GM04504 (cell line): ENCODE measurements around the gene MOB3B.
A peak's percentile ranks its signal among the peaks of the same experiment; 100 is the strongest.

ENCODE experiments used
- DNase-seq: peaks from one replicate; pipeline ENCODE4 v3.0.0-alpha.2; 2012; ENCODE audit warnings: low read depth

MOB3B gene

DNA sequence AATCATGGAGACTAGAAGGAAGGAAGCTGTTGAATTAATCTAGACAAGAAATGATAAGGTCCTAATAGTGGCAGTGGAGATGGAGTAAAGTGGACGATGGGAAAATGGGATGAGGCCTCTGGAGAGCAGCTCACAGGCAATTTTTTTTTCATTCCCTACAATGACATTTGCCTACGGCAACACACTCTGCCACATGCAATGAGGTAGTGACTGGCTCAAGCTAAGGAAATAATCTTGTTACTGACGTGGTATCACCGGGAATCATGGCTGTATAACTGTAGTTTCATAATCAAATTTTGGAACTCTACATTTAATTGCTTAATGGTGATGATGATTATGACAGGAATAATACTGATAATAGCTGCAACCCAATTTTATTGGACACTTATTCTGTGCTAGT, 12.1 kb upstream of the MOB3B start:
- DNase-seq, result no peak

DNA sequence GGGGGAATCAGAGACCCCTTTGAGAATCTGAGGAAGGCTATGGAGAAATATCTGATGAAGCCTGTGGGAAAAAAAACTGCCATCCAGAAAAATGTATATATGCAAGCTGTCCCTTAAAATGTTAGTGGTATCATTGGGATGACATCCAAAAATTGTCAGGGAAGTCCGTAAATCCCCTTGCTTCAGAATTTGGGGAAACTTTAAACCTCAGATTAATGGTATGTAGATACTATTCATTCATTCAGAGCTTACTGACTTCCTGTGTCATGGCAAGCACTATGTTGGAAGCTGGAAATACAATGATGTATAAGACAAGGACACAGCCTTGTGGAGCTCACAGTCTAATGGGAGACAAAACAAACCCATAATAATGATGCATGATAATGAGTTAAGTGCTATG, 10.9 kb upstream of the MOB3B start:
- DNase-seq, result no peak

DNA sequence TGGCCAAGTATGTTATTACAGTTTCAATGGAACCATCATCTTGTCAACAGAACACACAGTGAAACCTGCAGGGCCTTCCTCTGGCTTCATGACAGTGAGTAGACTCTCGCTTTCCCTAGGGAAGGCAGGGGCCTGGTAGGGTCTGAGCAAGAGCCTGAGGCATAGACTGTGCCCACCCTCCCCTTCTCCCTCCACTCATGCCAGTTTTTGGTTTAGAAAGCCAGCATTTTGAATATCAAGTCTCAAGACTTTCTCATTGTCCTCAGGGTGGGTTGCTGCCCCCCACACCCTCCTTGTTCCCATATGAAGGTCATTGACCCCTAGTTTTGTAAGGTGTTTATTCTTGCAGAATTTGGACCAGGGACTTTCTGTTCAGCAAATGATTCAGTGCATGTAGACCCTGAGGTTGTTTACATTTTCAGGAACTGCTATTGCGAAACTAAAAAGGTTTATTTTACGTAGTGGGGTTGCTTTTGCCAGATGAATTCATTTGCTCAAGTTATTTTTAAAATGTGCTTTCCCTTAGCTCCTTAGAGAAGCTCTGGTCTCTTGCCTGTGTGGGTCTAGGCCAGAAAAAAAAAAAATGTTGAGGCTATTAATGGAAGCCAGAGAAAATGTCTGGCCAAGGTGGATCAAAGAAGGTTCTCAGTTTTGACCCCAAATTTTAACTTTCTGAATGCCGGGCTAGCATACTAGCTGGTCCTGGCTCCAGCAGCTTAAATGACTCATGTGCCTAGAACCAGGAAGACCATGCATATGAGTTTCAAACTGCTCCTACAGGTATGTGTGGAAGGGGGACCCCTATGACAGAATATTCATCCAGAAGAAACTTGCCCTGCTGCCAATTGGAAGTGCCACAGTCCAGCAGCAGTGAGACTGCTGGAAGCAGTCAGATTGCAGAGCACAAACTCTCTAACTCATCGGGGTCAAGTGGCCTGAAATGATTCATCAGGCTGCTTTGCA, 10.1 kb upstream of the MOB3B start:
- peak; percentile 24 for DNase-seq

DNA sequence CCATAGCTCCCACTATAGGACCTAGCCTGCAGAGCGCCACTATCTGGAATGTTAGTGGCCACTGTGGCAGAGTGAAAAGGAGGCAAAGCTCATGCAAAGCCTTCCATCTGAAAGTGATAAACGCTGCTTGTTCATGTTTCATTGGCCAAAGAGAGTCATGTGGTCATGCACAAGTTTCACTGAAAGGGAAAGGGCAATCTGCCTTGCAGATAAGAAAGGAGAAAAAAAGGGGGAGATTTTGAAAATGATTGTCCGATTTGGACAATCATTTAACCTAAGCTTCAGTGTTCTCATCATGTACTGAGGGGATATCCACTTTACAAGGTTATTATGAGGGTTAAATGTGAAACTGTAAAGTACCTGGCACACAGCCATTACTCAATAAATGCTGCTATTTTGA, 9.0 kb upstream of the MOB3B start:
- DNase-seq, result no peak

DNA sequence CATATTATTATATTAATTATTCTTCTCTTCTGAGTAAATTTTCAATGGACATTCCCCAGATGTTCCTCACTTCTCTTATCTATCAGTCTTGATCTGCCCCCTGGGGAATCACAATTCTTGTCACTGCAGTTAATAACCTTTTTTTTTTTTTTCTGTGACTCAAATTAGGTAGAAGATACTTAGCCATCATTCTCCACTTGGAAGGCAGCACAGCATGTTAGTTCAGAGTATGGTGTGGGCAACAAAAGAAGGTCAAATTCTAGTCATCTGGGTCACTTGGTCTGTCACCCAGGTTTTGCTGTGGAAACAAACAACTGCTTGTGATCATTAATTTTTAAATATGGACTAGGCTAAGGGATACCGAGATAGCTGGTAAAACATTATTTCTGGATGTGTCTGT, 8.1 kb upstream of the MOB3B start:
- DNase-seq, result no peak

DNA sequence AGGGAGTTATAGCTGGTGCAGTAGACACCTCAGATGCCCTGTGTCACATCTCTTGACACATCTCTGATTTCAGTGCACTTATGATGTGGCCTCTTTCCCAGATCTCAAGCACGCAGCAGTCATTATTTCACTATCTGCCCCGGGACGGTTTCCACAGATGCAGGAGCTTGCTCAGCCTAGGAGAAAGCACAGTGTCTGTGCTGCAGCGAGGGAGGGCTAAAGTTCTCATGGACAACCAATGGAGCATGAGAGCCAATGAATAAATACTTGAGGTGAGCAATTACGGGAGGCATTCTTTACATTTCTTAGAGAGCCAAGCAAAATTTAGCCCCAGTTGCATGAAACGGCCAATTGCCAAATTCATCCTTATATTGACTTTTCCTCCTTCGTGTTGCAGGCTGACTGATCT, 7.4 kb upstream of the MOB3B start:
- no peak for DNase-seq

DNA sequence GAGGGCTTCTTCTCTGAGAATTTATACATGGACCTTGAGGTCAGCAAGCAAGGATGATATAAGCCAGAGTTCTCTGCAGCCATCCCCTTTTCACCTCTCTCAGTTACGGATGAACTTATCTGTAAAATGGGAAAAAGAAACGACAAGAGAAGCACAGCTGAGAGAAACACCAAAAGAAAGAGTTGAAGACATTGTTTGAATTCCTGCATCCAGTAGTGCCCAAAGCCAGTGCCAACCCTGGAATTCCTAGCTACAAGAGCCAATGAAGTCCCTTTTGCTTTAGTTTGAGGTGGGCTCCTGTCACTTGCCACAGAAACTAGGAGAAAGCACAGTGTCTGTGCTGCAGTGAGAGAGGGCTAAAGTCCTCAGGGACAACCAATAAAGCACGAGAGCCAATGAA, 6.6 kb upstream of the MOB3B start:
- no peak for DNase-seq

DNA sequence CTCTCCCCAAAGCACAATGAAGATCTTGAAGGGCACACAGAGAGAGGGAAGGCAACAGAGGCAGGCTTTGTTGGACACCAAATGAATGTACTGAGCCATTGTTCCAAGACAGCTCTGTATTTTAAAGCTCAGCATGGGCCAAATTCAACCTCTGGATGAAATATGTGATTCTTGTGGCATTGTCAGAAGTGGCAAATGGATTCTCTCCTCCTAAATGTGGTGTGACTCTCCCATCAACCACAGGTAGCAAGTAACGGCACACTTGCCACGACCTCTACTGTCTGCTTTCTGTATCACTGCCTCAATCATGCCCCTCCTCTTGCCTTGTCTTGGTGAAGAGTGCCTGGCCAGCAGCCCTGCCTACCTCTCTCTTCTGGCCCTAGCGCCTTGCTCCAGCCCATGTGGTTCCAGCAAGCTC, 6.1 kb upstream of the MOB3B start:
- no peak for DNase-seq

DNA sequence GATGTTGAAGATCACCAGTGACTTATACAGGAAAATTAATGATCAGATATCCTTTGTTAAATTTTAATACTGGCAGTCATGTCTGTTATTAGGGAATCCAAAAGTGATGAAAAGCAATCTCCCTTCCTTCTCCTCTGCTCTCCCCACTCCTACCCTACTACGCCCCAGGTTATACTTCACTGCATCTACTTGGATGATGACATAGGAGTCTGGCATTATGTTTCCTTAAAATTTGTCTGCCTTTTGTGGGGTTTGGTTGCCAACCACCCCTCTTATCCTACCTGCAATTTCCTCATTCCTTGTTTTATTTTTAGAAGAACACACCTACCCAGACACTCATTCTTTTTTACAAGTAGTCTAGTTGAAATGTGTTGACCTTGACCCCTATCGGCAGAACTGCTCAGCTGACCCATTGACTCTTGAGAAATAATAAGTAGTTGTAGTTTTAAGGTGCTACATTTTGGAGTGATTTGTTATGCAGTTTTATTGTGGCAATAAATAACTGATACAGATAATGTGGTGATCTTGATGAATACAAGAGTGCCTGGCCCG, 5.1 kb upstream of the MOB3B start:
- no peak for DNase-seq

DNA sequence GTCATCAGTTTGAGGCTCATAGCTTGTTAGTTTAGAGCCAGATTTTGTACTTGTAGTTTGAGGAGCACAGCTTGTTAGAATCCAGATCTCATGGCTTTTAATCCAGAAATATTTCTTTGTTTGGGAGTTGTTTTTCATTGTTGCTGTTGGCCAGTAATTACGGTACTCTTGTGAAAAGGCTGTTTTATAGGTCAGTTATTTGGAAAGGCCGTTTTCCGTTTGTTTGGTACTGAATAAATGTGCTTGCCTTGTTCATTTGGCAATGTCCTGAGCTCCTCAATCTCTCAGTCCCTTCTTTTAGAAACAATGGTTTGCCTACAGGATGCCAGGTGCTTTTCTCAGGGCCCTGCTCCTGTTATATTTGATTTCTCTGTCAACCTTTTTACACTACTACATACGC, 4.5 kb upstream of the MOB3B start:
- DNase-seq, result no peak

DNA sequence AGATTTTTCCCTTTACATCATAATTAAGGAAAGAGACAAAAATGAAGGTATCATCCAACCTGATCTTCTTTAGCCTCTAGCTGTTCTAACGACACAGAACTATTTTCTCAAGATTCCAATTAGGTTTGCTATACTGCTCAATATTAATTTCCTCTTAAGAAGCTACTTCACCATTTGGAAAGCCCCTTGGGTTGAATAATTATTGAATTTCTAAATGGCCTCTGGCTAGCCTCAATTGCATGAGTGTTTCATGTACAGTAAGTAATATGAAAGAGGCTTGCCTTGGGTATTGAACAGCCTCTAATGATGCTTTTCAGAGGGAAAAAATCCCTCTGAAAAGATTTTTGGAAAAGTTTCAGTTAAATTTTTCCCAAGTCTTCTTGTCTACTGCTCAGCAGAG, 3.7 kb upstream of the MOB3B start:
- no peak for DNase-seq

DNA sequence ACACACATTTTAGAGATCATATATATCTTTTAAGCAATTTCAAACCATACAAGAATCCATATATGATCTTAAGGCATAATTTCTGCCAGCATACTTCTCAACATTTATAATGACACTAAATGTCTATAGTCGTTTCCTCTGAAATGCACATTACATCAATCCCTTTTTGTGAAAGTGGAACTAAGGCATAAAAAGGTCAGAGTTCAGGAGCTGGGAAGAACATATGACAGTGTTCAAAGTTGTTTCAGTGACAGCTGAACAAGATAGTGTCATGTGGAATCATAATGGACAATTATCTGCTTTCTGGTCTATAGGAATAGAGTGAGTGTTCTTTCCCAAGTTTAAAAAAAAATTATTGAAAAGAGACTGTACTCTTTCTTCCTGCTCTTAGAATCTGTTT, 2.4 kb upstream of the MOB3B start:
- DNase-seq, result no peak

DNA sequence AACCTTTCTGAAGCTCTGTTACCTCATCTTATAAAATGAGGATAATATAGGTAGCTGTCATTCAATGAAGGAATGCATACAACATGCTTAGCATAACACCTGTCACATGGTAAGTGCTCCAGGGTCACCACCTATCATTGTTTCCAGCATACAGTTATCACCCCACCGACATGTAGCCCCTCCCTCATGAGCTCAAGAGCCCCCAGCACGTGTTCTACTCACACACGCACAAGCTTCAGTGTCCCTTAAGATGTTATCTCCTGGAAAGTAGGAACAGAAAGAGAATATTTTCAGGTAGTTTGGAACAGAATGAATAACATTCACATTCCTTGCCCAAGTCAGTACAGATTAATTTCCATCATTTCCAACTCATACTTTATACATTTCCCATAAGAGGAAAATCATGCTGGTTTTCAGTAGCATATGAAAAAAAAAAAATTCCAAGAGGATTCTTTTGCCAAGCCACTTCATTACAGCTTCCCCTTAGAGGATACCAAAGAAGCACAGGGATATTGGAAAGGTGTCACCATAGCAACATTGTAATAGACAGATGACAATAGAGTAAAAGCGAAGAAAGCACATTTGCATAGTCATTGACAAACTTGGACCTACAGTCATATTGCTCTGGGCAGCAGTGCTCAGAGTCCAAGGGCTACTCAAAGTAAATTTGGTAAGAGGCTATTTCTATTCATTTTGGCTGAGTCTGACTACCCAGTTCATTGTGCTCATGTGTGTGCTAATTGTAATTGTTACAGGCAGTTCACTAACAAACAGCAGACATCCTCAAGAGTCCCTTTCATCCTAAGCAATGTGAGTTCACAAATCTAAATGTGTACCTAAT, 1.5 kb upstream of the MOB3B start:
- DNase-seq, result no peak

DNA sequence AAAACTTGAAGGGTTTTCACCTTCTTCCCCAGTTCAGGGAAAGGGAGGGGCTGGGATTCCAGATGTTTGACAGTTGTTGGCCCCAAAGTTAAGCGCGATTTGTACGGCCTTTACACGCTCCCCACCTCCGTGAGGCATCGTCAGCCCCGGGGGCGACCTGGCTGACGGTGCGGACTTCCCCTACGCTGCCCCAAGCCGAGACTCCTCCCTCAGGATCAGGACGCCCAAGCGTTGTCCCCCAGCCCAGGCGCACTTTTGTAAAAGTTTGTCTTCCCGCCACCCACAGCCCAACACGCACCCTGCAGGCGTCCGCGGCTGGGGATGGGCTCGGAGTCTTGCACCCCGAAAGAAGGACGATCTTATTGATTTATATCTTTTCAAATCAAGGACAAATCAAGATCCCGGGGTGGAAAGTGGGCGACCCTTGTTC, 713 bp downstream of the MOB3B start:
- no peak for DNase-seq

DNA sequence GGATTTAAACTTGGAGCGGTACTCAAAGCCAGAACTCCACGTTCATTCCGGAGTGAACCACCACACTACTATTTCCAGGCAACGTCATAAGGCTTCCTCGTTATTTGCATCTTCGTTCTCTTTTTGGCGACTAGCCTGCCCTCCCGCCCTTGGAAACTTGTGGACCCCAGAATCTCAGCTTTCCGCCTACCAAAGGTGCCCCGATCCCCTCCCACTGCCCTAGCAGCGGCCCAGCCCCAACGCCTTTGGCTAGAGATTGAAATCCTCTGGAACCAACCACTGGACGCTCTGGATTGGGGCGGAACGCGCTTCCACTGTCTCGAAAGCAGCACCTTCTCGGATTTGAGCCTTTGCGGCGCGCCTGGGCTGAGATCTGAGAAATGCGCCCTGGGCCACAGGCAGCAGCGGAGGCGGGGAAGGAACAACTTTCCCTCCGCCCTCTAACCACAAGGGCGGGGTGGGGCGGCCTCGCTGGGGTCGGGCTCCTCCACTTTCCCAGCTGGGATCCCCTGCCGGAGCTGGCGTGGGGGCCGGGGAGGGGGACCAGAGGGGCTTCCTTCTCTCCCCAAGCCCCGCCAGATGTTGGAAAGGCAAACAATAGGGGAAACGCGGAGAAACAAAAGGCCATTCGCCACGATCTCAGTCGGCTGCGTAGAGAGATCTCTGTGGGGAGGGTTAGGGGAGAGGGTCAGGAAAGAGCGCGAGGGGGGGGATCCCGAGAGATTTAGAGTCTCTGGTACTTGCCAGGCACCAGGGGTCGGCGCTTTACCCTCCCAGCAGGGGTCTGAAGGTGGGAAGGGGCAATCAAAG, 1.3 kb downstream of the MOB3B start:
- DNase-seq, result no peak

DNA sequence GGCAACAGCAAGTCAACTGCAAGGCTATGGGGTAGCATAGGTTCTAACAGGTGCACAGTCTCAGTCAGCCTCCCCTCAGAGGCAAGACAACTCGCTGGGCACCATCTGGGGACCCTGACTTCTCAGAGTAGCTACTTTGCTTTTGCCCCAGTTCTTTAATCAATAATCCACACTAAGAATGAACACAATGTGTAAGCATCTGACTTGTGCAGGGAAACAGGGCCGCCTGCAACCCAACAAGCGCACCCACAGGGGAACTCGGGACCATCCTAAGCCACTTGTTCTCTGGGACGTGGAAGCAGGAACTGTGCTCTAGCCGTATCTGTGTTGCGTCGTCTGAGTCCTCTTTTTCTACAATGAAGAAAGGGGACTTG, 1.9 kb downstream of the MOB3B start:
- DNase-seq, result no peak

DNA sequence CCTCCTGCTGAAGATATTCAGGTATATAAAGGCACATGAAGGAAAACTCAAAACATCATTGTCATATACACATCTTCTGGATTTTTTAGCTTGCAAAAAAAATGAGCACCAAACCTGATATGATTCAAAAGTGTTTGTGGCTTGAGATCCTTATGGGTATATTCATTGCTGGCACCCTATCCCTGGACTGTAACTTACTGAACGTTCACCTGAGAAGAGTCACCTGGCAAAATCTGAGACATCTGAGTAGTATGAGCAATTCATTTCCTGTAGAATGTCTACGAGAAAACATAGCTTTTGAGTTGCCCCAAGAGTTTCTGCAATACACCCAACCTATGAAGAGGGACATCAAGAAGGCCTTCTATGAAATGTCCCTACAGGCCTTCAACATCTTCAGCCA, 5.4 kb downstream of the MOB3B start, which contains the start of gene IFNK:
Gene IFNK (plus strand): TSS at position 55 of the 400 bp plus-strand sequence. CDS start 47 bp downstream, at position 102.
- no peak for DNase-seq

DNA sequence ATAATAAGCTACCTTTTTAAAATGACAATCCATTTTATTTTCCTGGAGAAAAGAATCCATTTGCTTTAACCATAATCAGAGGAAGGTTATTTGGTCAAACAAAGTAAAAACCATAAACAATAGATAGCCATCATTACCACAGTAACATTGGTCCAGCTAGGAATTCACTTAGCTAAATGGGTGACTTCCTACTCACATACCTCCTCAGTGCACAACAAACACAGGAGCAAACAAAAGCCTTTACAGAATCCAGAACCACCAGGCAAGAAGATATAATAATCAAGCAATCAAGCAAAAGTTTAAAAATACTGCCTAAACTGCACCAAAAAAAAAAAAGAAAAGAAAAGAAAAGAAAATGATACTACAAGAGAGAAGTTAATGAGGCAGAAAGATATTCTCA, 6.5 kb downstream of the MOB3B start:
- DNase-seq, result no peak

DNA sequence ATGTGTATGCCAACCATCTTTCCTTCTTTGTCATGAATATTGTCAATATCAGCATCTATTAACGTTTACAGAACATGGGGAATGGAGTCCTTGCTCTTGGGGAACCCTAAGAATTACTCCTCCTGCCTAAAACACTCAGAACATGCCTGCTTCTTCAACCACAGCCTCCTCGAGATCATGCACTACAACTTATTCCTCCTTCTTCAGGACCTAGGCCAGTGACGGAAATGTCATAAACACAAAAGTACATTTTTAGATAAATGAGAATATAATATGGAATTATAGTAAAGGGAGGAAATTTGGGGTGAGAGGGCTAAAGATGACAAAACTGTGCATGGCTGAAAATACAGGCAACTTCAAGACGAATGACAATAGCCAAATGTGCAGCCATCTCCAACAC, 8.6 kb downstream of the MOB3B start:
- no peak for DNase-seq

DNA sequence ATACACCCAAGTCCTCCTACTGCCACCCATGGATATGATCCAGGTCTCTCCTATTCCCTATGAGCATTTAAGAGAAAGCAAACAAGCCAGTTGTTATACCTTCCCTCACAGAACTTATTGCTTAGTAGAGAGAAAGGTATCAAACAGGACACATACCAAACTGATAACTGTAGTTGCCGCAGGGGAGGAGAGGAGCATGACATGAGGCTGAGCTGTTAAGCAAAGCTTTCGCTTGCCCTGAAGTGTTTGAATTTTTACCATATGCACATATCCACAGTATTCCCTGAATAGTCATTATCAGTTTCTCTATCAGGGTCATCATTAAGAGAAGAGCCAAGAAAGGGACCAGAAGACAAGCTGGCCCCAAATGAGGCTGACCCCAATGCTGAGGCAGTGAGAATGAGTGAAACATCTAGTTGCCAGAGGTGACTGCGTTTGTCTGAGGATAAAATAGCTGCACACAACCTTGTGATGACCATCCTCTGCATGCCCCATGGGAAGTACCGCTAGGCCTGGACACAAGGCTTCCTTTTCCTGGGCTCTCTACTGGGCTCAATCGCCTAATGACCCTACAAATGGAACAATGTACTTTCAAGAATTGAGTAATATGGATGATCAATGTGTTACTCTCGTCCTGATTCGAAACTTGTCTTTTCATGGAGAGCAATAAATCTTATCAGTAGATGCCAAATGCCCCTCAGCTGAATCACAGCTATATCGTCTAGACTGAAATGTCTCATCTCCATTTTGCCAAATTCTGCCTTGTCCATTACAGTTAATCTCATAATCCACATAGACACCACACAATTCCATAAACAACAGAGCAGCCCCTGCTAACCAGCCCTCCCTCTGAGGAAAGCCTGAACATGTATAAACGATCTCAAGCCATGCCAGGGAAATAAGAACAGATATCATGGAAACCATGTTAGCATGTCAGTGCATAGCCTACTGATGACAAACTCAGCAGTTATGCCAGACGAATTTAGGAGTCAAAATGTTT, 9.8 kb downstream of the MOB3B start:
- peak; percentile 16 for DNase-seq

DNA sequence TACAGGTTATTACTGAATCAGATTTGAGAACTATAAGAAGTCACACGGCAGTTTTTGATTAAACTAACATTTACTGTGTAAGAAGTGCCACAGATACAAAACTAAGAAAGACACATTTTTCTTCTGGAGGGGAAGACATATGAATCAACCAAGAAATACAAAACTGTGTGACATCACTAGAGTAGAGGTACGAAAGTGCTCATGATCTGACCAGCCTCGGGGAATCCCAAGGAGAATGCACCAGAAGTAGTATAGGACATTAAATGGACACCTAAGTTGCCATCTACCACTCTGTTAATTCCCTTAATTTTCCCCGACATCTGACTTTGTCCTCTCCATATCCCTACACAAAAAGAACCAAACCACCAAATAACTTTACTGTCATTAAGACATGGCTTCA, 10.8 kb downstream of the MOB3B start:
- DNase-seq, result no peak
